GM12892 (cell line): ENCODE measurements around the gene CCDC32.

Experiments
- DNase-seq: peaks from one replicate; pipeline ENCODE4 v3.0.0; 2011; ENCODE audit not compliant: insufficient read length
- FAIRE-seq: peaks from 2 replicates; lab custom pipeline; 2011; peaks lifted over from hg19 to GRCh38; lab: Jason Lieb, UNC
- POLR2A ChIP-seq: IDR thresholded peaks from 2 replicates; pipeline ENCODE4 v1.6.1; 2011; ENCODE audit warnings: low read depth, low read length, control low read depth
- POLR2AphosphoS5 ChIP-seq: IDR thresholded peaks from 2 replicates; pipeline ENCODE4 v1.6.1; 2011; ENCODE audit warnings: low read depth, low read length, control low read depth
- TAF1 ChIP-seq: IDR thresholded peaks from 2 replicates; pipeline ENCODE4 v1.6.1; 2011; ENCODE audit warnings: low read depth, mild to moderate bottlenecking, control low read depth, low read length, borderline replicate concordance

The CCDC32 gene

GRCh38 chr15:40565333-40566238 lies 744 bp upstream of the CCDC32 start:
- FAIRE-seq (no peak), DNase-seq (no peak)
- TF ChIP-seq TAF1 (no peak), POLR2A (no peak), POLR2AphosphoS5 (no peak)

GRCh38 chr15:40563426-40563825 lies 1.4 kb downstream of the CCDC32 start:
- FAIRE-seq, result no peak

GRCh38 chr15:40562691-40563090 lies 2.2 kb downstream of the CCDC32 start:
- TF ChIP-seq POLR2AphosphoS5 (no peak), POLR2A (no peak), TAF1 (no peak)
- no peak for DNase-seq
- no peak for FAIRE-seq

More at GRCh38 chr15:40563426-40563825, 1.4 kb downstream of the CCDC32 start:
- TF ChIP-seq POLR2A (no peak), TAF1 (no peak), POLR2AphosphoS5 (no peak)
- DNase-seq, result no peak

GRCh38 chr15:40558952-40559742 lies 5.7 kb downstream of the CCDC32 start:
- TF ChIP-seq TAF1 (no peak), POLR2AphosphoS5 (no peak), POLR2A (no peak)
- no peak for FAIRE-seq
- no peak for DNase-seq

- no peak for FAIRE-seq
Observed at GRCh38 chr15:40555876-40556275, 9.0 kb downstream of the CCDC32 start.

GRCh38 chr15:40554161-40554525 lies 10.7 kb downstream of the CCDC32 start:
- DNase-seq (no peak), FAIRE-seq (no peak)
- TF ChIP-seq POLR2AphosphoS5, result no peak
- TF ChIP-seq POLR2A, result no peak
- TF ChIP-seq TAF1, result no peak

More at GRCh38 chr15:40555876-40556275, 9.0 kb downstream of the CCDC32 start:
- no peak for TF ChIP-seq TAF1
- no peak for TF ChIP-seq POLR2A
- no peak for TF ChIP-seq POLR2AphosphoS5
- DNase-seq, result no peak

GRCh38 chr15:40550341-40551037 lies 14.4 kb downstream of the CCDC32 start:
- no peak for TF ChIP-seq POLR2A
- TF ChIP-seq TAF1, result no peak
- no peak for TF ChIP-seq POLR2AphosphoS5
- DNase-seq (peak; percentile 54), FAIRE-seq (peak; percentile 90)

- no peak for TF ChIP-seq POLR2AphosphoS5
- TF ChIP-seq TAF1, result no peak
- no peak for TF ChIP-seq POLR2A
- peak; percentile 36 for FAIRE-seq
- DNase-seq, result no peak
Observed at GRCh38 chr15:40549894-40550293, 14.9 kb downstream of the CCDC32 start.

GRCh38 chr15:40548610-40549009 lies 16.2 kb downstream of the CCDC32 start:
- no peak for TF ChIP-seq TAF1
- TF ChIP-seq POLR2AphosphoS5, result no peak
- no peak for TF ChIP-seq POLR2A
- DNase-seq (no peak), FAIRE-seq (peak; percentile 9)

- DNase-seq, result no peak
- TF ChIP-seq POLR2A (no peak), TAF1 (no peak), POLR2AphosphoS5 (no peak)
- peak; percentile 77 for FAIRE-seq
Observed at GRCh38 chr15:40545457-40545856, 19.4 kb downstream of the CCDC32 start.

GRCh38 chr15:40543631-40544294 lies 21.1 kb downstream of the CCDC32 start:
- peak; percentile 97 for FAIRE-seq
- no peak for DNase-seq
- TF ChIP-seq TAF1 (no peak), POLR2A (no peak)
